HepG2 (cell line): ENCODE data around the gene RPLP2.

Source experiments
- DR1 ChIP-seq: sonication (generic); formaldehyde crosslinking; IDR thresholded peaks from 2 replicates; pipeline ENCODE4 v1.8.0; 2021; ENCODE audit warnings: mild to moderate bottlenecking, missing genetic modification reagents, inconsistent platforms
- SAP130 ChIP-seq: IDR thresholded peaks from 2 replicates; pipeline ENCODE4 v1.6.1; 2016; ENCODE audit warnings: low read depth
- ZNF121 ChIP-seq: sonication (generic); formaldehyde crosslinking; IDR thresholded peaks from 2 replicates; pipeline ENCODE4 v1.5.0; 2020; ENCODE audit warnings: mild to moderate bottlenecking, missing genetic modification reagents
- ZNF280B ChIP-seq: sonication (generic); formaldehyde crosslinking; IDR thresholded peaks from 2 replicates; pipeline ENCODE4 v1.5.0; 2020; ENCODE audit warnings: missing genetic modification reagents, mild to moderate bottlenecking, borderline replicate concordance

- TF ChIP-seq DR1 (CRISPR knock-in tag), result no peak
- no peak for TF ChIP-seq ZNF121 (CRISPR knock-in tag)
- no peak for TF ChIP-seq ZNF280B
- TF ChIP-seq SAP130 (CRISPR knock-in tag), result no peak
Observed at GRCh38 chr11:803467-803742, 6.4 kb upstream of the RPLP2 start.
